H9 (cell line): ENCODE results near the gene DFFB. TPM values are rescaled to one million over a fixed set of nuclear protein-coding genes. Genes with fewer than 3 reads are reported as not detected.

ENCODE experiments used
- DNase-seq: peaks from one replicate; pipeline ENCODE4 v3.0.0-alpha.2; 2017
- H2AFZ ChIP-seq: one replicate; pipeline ENCODE4 v1.6.1; 2013; ENCODE audit warnings: mild to moderate bottlenecking, low read length, control low read depth, moderate library complexity
- H2AK5ac ChIP-seq: 2 replicates; pipeline ENCODE4 v1.6.1; 2013; ENCODE audit warnings: low read length, control low read depth, mixed read lengths; ENCODE audit not compliant: insufficient read length
- H2BK120ac ChIP-seq: one replicate; pipeline ENCODE4 v1.6.1; 2013; ENCODE audit warnings: low read depth, mild to moderate bottlenecking, low read length, control low read depth, inconsistent platforms; ENCODE audit not compliant: poor library complexity, severe bottlenecking
- H2BK12ac ChIP-seq: 2 replicates; pipeline ENCODE4 v1.6.1; 2013; ENCODE audit warnings: low read length, control low read depth, mixed read lengths, low read depth; ENCODE audit not compliant: insufficient read length
- H2BK15ac ChIP-seq: 2 replicates; pipeline ENCODE4 v1.6.1; 2013; ENCODE audit warnings: low read depth, low read length, control low read depth
- H2BK20ac ChIP-seq: one replicate; pipeline ENCODE4 v1.6.1; 2013; ENCODE audit warnings: low read depth, mild to moderate bottlenecking, low read length, control low read depth, inconsistent platforms; ENCODE audit not compliant: poor library complexity, severe bottlenecking
- H2BK5ac ChIP-seq: 2 replicates; pipeline ENCODE4 v1.6.1; 2013; ENCODE audit warnings: low read length, control low read depth, mixed read lengths; ENCODE audit not compliant: insufficient read length
- H3K14ac ChIP-seq: 2 replicates; pipeline ENCODE4 v1.6.1; 2013; ENCODE audit warnings: low read length, control low read depth; ENCODE audit not compliant: insufficient read depth
- H3K18ac ChIP-seq: 2 replicates; pipeline ENCODE4 v1.6.1; 2013; ENCODE audit warnings: low read depth, mild to moderate bottlenecking, mixed read lengths, low read length, control low read depth; ENCODE audit not compliant: insufficient read length
- H3K23ac ChIP-seq: 2 replicates; pipeline ENCODE4 v1.6.1; 2013; ENCODE audit warnings: low read length, control low read depth, mixed read lengths, low read depth; ENCODE audit not compliant: insufficient read length
- H3K23me2 ChIP-seq: 2 replicates; pipeline ENCODE4 v1.6.1; 2013; ENCODE audit warnings: low read depth, mild to moderate bottlenecking, mixed read lengths, low read length, control low read depth; ENCODE audit not compliant: insufficient read length, poor library complexity, severe bottlenecking
- H3K27ac ChIP-seq: 2 replicates; pipeline ENCODE4 v1.5.1; 2013; ENCODE audit warnings: low read length, control low read depth, mixed read lengths, low read depth; ENCODE audit not compliant: insufficient read length
- H3K27me3 ChIP-seq: 2 replicates; pipeline ENCODE4 v1.6.1; 2013; ENCODE audit warnings: low read length, control low read depth, inconsistent platforms; ENCODE audit not compliant: insufficient read depth
- H3K4ac ChIP-seq: 2 replicates; pipeline ENCODE4 v1.6.1; 2013; ENCODE audit warnings: low read depth, mild to moderate bottlenecking, control low read depth, inconsistent platforms, low read length, moderate library complexity
- H3K4me1 ChIP-seq: 2 replicates; pipeline ENCODE4 v1.6.1; 2013; ENCODE audit warnings: low read length, control low read depth, inconsistent platforms; ENCODE audit not compliant: insufficient read depth
- H3K4me2 ChIP-seq: 2 replicates; pipeline ENCODE4 v1.6.1; 2013; ENCODE audit warnings: low read length, control low read depth, mixed read lengths; ENCODE audit not compliant: insufficient read length, insufficient read depth
- H3K56ac ChIP-seq: 2 replicates; pipeline ENCODE4 v1.6.1; 2013; ENCODE audit warnings: low read depth, mild to moderate bottlenecking, mixed read lengths, low read length, control low read depth; ENCODE audit not compliant: insufficient read length
- H3K79me1 ChIP-seq: 2 replicates; pipeline ENCODE4 v1.6.1; 2013; ENCODE audit warnings: low read depth, mild to moderate bottlenecking, moderate library complexity, low read length, control low read depth, inconsistent platforms; ENCODE audit not compliant: insufficient read depth, poor library complexity, severe bottlenecking
- H3K79me2 ChIP-seq: 2 replicates; pipeline ENCODE4 v1.6.1; 2013; ENCODE audit warnings: low read length, control low read depth, inconsistent platforms; ENCODE audit not compliant: insufficient read depth
- H3K9ac ChIP-seq: 2 replicates; pipeline ENCODE4 v1.6.1; 2013; ENCODE audit warnings: low read length, control low read depth, mixed read lengths; ENCODE audit not compliant: insufficient read length; ENCODE audit errors: extremely low read depth
- H3K9me3 ChIP-seq: one replicate; pipeline ENCODE4 v1.6.1; 2013; ENCODE audit warnings: low read depth, low read length, inconsistent platforms; ENCODE audit not compliant: control insufficient read depth
- H3T11ph ChIP-seq: one replicate; pipeline ENCODE4 v1.6.1; 2013; ENCODE audit warnings: mild to moderate bottlenecking, low read length, control low read depth, inconsistent platforms
- H4K20me1 ChIP-seq: one replicate; pipeline ENCODE4 v1.6.1; 2013; ENCODE audit not compliant: control insufficient read depth, insufficient read length, insufficient read depth
- H4K5ac ChIP-seq: 2 replicates; pipeline ENCODE4 v1.6.1; 2013; ENCODE audit warnings: low read depth, mild to moderate bottlenecking, mixed read lengths, low read length, control low read depth; ENCODE audit not compliant: insufficient read length
- H4K8ac ChIP-seq: replicated peaks from 2 replicates; pipeline ENCODE4 v1.6.1; 2013; ENCODE audit warnings: low read length, control low read depth, mixed read lengths, low read depth; ENCODE audit not compliant: insufficient read length
- H4K91ac ChIP-seq: 2 replicates; pipeline ENCODE4 v1.6.1; 2013; ENCODE audit warnings: low read depth, mild to moderate bottlenecking, moderate library complexity, mixed read lengths, low read length, control low read depth; ENCODE audit not compliant: insufficient read length
- H3K27ac Mint-ChIP-seq, 3 experiments: 2 replicates in 2 of 3; 3 replicates in 1 of 3; pipeline ENCODE4 v1.8.0; 2020 to 2021; ENCODE audit warnings: mixed read lengths in 3 of 3, mild to moderate bottlenecking in 1 of 3, moderate library complexity in 1 of 3
- H3K27me3 Mint-ChIP-seq: 2 replicates; pipeline ENCODE4 v1.8.0; 2021; ENCODE audit warnings: low read depth, mild to moderate bottlenecking, moderate library complexity, mixed read lengths
- H3K36me3 Mint-ChIP-seq, 3 experiments: 2 replicates in 2 of 3; 3 replicates in 1 of 3; pipeline ENCODE4 v1.8.0; 2020 to 2021; ENCODE audit warnings: low read depth in 3 of 3, mixed read lengths in 3 of 3; ENCODE audit not compliant: insufficient read depth in 1 of 3
- H3K4me1 Mint-ChIP-seq, 2 experiments: 2 replicates each; pipeline ENCODE4 v1.8.0; 2020; ENCODE audit warnings: mixed read lengths in 2 of 2
- H3K4me3 Mint-ChIP-seq, 2 experiments: 2 replicates in 1 of 2; 3 replicates in 1 of 2; pipeline ENCODE4 v1.8.0; 2020 to 2021; ENCODE audit warnings: mild to moderate bottlenecking in 2 of 2, mixed read lengths in 2 of 2, moderate library complexity in 1 of 2
- H3K9me3 Mint-ChIP-seq, 2 experiments: 2 replicates in 1 of 2; 3 replicates in 1 of 2; pipeline ENCODE4 v1.8.0; 2020; ENCODE audit warnings: mild to moderate bottlenecking in 2 of 2, mixed read lengths in 2 of 2, moderate library complexity in 1 of 2
- WGBS: extraction: QIAGEN DNeasy Blood & Tissue Kit; methylation state at CpG from one replicate; pipeline ENCODE4 v1.1.7; 2013; ENCODE audit warnings: missing lambda C conversion rate, low lambda C conversion rate, mixed read lengths; ENCODE audit not compliant: insufficient read length; ENCODE audit errors: extremely low coverage; 5-methylcytosine and 5-hydroxymethylcytosine counted together
- total RNA-seq: library from RNA; stranded (reverse); gene quantifications from 2 replicates; pipeline ENCODE4 v1.2.1, GENCODE V29; 2021
- TF ChIP-seq, protein P1 (sequence below): fragments of 200-600 bp; sonication (generic); conservative IDR thresholded peaks from 3 replicates; pipeline ENCODE4 v1.8.0; 2021; ENCODE audit warnings: antibody characterized with exemption, mild to moderate bottlenecking

The DFFB gene
- total RNA-seq, 1 experiment from 2014 or later, result 9.7 TPM

DNA sequence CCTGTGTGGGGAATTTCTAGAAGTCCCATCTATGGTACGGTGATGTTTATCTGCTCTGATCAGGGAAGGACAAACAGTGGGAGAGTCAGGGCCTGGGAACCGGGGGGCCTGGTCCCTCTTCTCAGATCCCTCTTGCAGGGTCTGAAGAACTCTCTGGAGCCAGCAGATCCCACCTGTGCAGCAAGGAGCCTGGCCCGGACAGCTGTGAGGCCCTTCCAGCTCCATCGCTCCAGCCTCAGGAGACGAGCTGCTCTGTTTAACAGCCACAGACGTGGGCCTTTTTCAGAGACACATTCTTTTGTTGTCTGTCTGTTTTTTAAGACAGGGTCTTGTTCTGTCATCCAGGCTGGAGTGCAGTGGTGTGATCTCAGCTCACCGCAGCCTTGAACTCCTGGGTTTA lies 28.3 kb downstream of the DFFB start:
- no peaks in the 10 kb centered on the region for H3K23me2 ChIP-seq
- Mint-ChIP-seq H3K4me3 (no peak overlapping the region), H3K4me1 (no peaks in the 10 kb centered on the region), H3K36me3 (peaks cover 11 to 46% (median 27%) of the 10 kb centered on the region in 3 experiments; a peak in 6 of 7 replicates), H3K9me3 (no peaks in the 10 kb centered on the region), H3K27ac (no peak overlapping the region), H3K27me3 (no peaks in the 10 kb centered on the region; the same call in 1 of the 2 replicates)
- no peak overlapping the region for H3K4ac ChIP-seq
- TF ChIP-seq, protein P1, sequence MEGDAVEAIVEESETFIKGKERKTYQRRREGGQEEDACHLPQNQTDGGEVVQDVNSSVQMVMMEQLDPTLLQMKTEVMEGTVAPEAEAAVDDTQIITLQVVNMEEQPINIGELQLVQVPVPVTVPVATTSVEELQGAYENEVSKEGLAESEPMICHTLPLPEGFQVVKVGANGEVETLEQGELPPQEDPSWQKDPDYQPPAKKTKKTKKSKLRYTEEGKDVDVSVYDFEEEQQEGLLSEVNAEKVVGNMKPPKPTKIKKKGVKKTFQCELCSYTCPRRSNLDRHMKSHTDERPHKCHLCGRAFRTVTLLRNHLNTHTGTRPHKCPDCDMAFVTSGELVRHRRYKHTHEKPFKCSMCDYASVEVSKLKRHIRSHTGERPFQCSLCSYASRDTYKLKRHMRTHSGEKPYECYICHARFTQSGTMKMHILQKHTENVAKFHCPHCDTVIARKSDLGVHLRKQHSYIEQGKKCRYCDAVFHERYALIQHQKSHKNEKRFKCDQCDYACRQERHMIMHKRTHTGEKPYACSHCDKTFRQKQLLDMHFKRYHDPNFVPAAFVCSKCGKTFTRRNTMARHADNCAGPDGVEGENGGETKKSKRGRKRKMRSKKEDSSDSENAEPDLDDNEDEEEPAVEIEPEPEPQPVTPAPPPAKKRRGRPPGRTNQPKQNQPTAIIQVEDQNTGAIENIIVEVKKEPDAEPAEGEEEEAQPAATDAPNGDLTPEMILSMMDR, result no peak
- no peak overlapping the region for H2BK5ac ChIP-seq
- no peaks in the 10 kb centered on the region for H3K27me3 ChIP-seq
- no peak overlapping the region for H4K5ac ChIP-seq
- H3K56ac ChIP-seq, result no peak overlapping the region
- no peak overlapping the region for H3K27ac ChIP-seq
- DNase-seq, result no peak
- no peaks in the 10 kb centered on the region for H3K79me1 ChIP-seq
- no peak overlapping the region for H2BK20ac ChIP-seq
- H3K23ac ChIP-seq, result no peak overlapping the region
- no peak overlapping the region for H4K91ac ChIP-seq
- no peak overlapping the region for H2BK15ac ChIP-seq
- H3K4me2 ChIP-seq, result no peak overlapping the region
- no peaks in the 10 kb centered on the region for H3K4me1 ChIP-seq
- WGBS, result no CpG with 5 or more reads among the region's 7 CpGs
- no peak overlapping the region for H2AFZ ChIP-seq
- H3K79me2 ChIP-seq, result no peaks in the 10 kb centered on the region
- H4K20me1 ChIP-seq, result no peaks in the 10 kb centered on the region
- no peak overlapping the region for H2AK5ac ChIP-seq
- H3K9ac ChIP-seq, result no peak overlapping the region
- H3K14ac ChIP-seq, result no peak overlapping the region
- H4K8ac ChIP-seq, result no peak overlapping the region
- no peak overlapping the region for H3K18ac ChIP-seq
- no peaks in the 10 kb centered on the region for H3K9me3 ChIP-seq
- no peak overlapping the region for H3T11ph ChIP-seq
- no peak overlapping the region for H2BK12ac ChIP-seq
- H2BK120ac ChIP-seq, result no peak overlapping the region
